Keratinocyte (primary cell): ENCODE measurements around the gene RPP38. TPM values are rescaled to one million over a fixed set of nuclear protein-coding genes. Genes with fewer than 3 reads are reported as not detected.

Experiments
- DNase-seq: peaks from one replicate; pipeline ENCODE4 v3.0.0-alpha.2; 2011; ENCODE audit warnings: low read depth, missing footprints, low spot score
- FAIRE-seq: peaks from 2 replicates; lab custom pipeline; 2011; peaks lifted over from hg19 to GRCh38; lab: Jason Lieb, UNC
- H2AFZ ChIP-seq: 2 replicates; pipeline ENCODE4 v1.6.0; 2012; ENCODE audit warnings: low read length, control low read depth, inconsistent platforms; ENCODE audit not compliant: control insufficient read depth
- H3K27ac ChIP-seq: 2 replicates; pipeline ENCODE4 v1.5.1; 2011; ENCODE audit warnings: low read length; ENCODE audit not compliant: control insufficient read depth, insufficient read depth
- H3K27me3 ChIP-seq: 3 replicates; pipeline ENCODE4 v1.6.0; 2011; ENCODE audit warnings: low read length; ENCODE audit not compliant: control insufficient read depth, insufficient read depth; ENCODE audit errors: extremely low read depth
- H3K36me3 ChIP-seq, 2 experiments: 2 replicates in 1 of 2; 3 replicates in 1 of 2; pipeline ENCODE4 v1.5.1; 2011; ENCODE audit warnings: low read length in 2 of 2, mild to moderate bottlenecking in 1 of 2; ENCODE audit not compliant: control insufficient read depth in 2 of 2, insufficient read depth in 2 of 2; ENCODE audit errors: extremely low read depth in 1 of 2
- H3K4me1 ChIP-seq: 3 replicates; pipeline ENCODE4 v1.5.1; 2011; ENCODE audit warnings: low read length; ENCODE audit not compliant: control insufficient read depth, insufficient read depth; ENCODE audit errors: extremely low read depth
- H3K4me2 ChIP-seq: 3 replicates; pipeline ENCODE4 v1.6.0; 2011; ENCODE audit warnings: low read depth, low read length; ENCODE audit not compliant: control insufficient read depth, insufficient read depth; ENCODE audit errors: extremely low read depth
- H3K4me3 ChIP-seq, 3 experiments: fragments of 200-600 bp in 1 of 3; sonication (generic) in 1 of 3; 2 replicates in 2 of 3; 3 replicates in 1 of 3; pipeline ENCODE4 v1.5.1; 2011 to 2016; ENCODE audit warnings: low read length in 3 of 3, mild to moderate bottlenecking in 3 of 3, control low read depth in 2 of 3, inconsistent platforms in 1 of 3, low read depth in 1 of 3, mixed read lengths in 1 of 3, mixed run types in 1 of 3, moderate library complexity in 1 of 3; ENCODE audit not compliant: control insufficient read depth in 2 of 3, insufficient read depth in 2 of 3; ENCODE audit errors: extremely low read depth in 1 of 3
- H3K79me2 ChIP-seq: 2 replicates; pipeline ENCODE4 v1.6.0; 2012; ENCODE audit warnings: low read length; ENCODE audit not compliant: control insufficient read depth, insufficient read depth
- H3K9ac ChIP-seq: 3 replicates; pipeline ENCODE4 v1.6.0; 2011; ENCODE audit warnings: low read length; ENCODE audit not compliant: control insufficient read depth, insufficient read depth; ENCODE audit errors: extremely low read depth
- H3K9me1 ChIP-seq: 3 replicates; pipeline ENCODE4 v1.6.0; 2011; ENCODE audit warnings: low read length; ENCODE audit not compliant: control insufficient read depth, insufficient read depth; ENCODE audit errors: extremely low read depth
- H3K9me3 ChIP-seq: 2 replicates; pipeline ENCODE4 v1.5.1; 2012; ENCODE audit warnings: low read depth, low read length; ENCODE audit not compliant: control insufficient read depth
- H4K20me1 ChIP-seq: 3 replicates; pipeline ENCODE4 v1.6.0; 2011; ENCODE audit warnings: low read length; ENCODE audit not compliant: control insufficient read depth, insufficient read depth; ENCODE audit errors: extremely low read depth
- CTCF ChIP-seq, 3 experiments: IDR thresholded peaks in 1 of 3; conservative IDR thresholded peaks in 1 of 3; optimal IDR thresholded peaks in 1 of 3; 2 replicates in 2 of 3; 3 replicates in 1 of 3; pipeline versions ENCODE3 to v1.5.1; 2011; ENCODE audit warnings: low read length in 3 of 3, mild to moderate bottlenecking in 3 of 3, moderate library complexity in 2 of 3, control low read depth in 1 of 3, inconsistent platforms in 1 of 3; ENCODE audit not compliant: insufficient read depth in 2 of 3; ENCODE audit errors: extremely low read depth in 1 of 3
- EZH2 ChIP-seq: IDR thresholded peaks from one replicate; pipeline ENCODE4 v1.6.1; 2012; ENCODE audit warnings: inconsistent platforms, mild to moderate bottlenecking, low read length, moderate library complexity
- dilution Hi-C: fragments of 300-500 bp; cut with MboI; formaldehyde crosslinking; loops from one replicate; pipeline ENCODE4 v1.7.0; 2020; ENCODE audit warnings: low sequenced_read_pairs; ENCODE audit not compliant: extremely low pct_ligation_motif_present
- polyA plus RNA-seq, 5 experiments: library from polyadenylated mRNA; depleted of rRNA in 3 of 5; stranded (reverse) in 3 of 5; stranded (forward) in 1 of 5; unstranded in 1 of 5; fragments of >200 nt; gene quantifications; 1 replicate in 1 of 5; 2 replicates in 3 of 5; 3 replicates in 1 of 5; pipeline versions ENCODE4 v1.2.1 to v1.2.3, GENCODE V29; 2011 to 2012; ENCODE audit warnings: missing spikeins in 2 of 5, low read depth in 1 of 5, low replicate concordance in 1 of 5

The RPP38 gene
- polyA plus RNA-seq, 1 donor (not counting 4 experiments of a cell fraction or from before 2014, with no cell fraction given), result 32.4 TPM

GRCh38 chr10:15152556-15152955 lies 55.4 kb downstream of the RPP38 start:
- Histone ChIP-seq H3K9me3 (no peaks in the 10 kb centered on the region), H3K9me1 (no peaks in the 10 kb centered on the region), H3K27me3 (no peaks in the 10 kb centered on the region), H3K27ac (no peak overlapping the region), H3K4me1 (no peaks in the 10 kb centered on the region), H3K36me3 (no peaks in the 10 kb centered on the region), H4K20me1 (no peaks in the 10 kb centered on the region), H2AFZ (no peak overlapping the region), H3K9ac (no peak overlapping the region), H3K79me2 (peaks cover 52% of the 10 kb centered on the region), H3K4me3 (no peak overlapping the region), H3K4me2 (no peak overlapping the region)
- FAIRE-seq (no peak), DNase-seq (no peak)
- dilution Hi-C loops, result no loop called here
- TF ChIP-seq EZH2 (no peak), CTCF (optimal IDR thresholded peaks at IDR 0.05 in 1 of 3, IDR thresholded peaks at IDR 0.05 in 1 of 3, conservative IDR thresholded peaks at IDR 0.05 in 1 of 3; ENCODE audit: extremely low read depth in 1 of 3, insufficient read depth in 2 of 3, low read length in 3 of 3) (no peak)

Other genes with a start within 250 kb of the RPP38 start
- gene SUV39H2, start 218.5 kb upstream of the RPP38 start, polyA plus RNA-seq, result 5.3 to 11.8 TPM (median 6.9 TPM) in 3 replicates
- gene DCLRE1C, start 143.3 kb upstream of the RPP38 start, polyA plus RNA-seq, result 4.1 to 9.1 TPM (median 4.6 TPM) in 3 replicates
- 0.32 to 0.33 TPM in 2 of 3 replicates, not detected in the other for gene MEIG1, start 138.0 kb upstream of the RPP38 start, polyA plus RNA-seq
- gene OLAH, start 53.4 kb upstream of the RPP38 start, polyA plus RNA-seq, result 0.31 to 0.54 TPM (median 0.40 TPM) in 3 replicates
- 0.08 to 0.20 TPM in 2 of 3 replicates, not detected in the other for gene ACBD7, start 8.6 kb upstream of the RPP38 start, polyA plus RNA-seq
- 6.7 to 19.1 TPM (median 9.9 TPM) in 3 replicates for gene NMT2, start 71.3 kb downstream of the RPP38 start, polyA plus RNA-seq